ENCODE results near the gene FADS3. TPM values are rescaled to one million over a fixed set of nuclear protein-coding genes. Genes with fewer than 3 reads are reported as not detected.

The FADS3 gene
- total and polyA plus RNA-seq, 2 of the 13 experiments (the other 11 are each of a cell fraction or from before 2014, with no cell fraction given), result 13.4 to 23.2 TPM

- no peak for TF ChIP-seq SNAPC4 (CRISPR knock-in tag; IDR thresholded peaks at IDR 0.05)
- no peak for TF ChIP-seq BRCA1 (CRISPR knock-in tag; IDR thresholded peaks at IDR 0.05)
- no peak for TF ChIP-seq IKZF4 (CRISPR knock-in tag; IDR thresholded peaks at IDR 0.05; ENCODE audit: borderline replicate concordance, low read depth, not compliant biosample characterization)
- no peak for TF ChIP-seq ZNF329 (CRISPR knock-in tag; IDR thresholded peaks at IDR 0.05; ENCODE audit: low read depth)
- no peak for TF ChIP-seq ZNF549 (CRISPR knock-in tag; IDR thresholded peaks at IDR 0.05)
- TF ChIP-seq MNT (IDR thresholded peaks at IDR 0.05), result no peak
- no peak for TF ChIP-seq SMARCC2 (IDR thresholded peaks at IDR 0.05)
- peak; percentile 38; the same call in 1 of the 2 replicates for TF ChIP-seq ARID4A (CRISPR knock-in tag; IDR thresholded peaks at IDR 0.05; ENCODE audit: borderline replicate concordance)
- TF ChIP-seq ZMAT3 (CRISPR knock-in tag; conservative IDR thresholded peaks at IDR 0.05), result no peak
- TF ChIP-seq, protein P1, sequence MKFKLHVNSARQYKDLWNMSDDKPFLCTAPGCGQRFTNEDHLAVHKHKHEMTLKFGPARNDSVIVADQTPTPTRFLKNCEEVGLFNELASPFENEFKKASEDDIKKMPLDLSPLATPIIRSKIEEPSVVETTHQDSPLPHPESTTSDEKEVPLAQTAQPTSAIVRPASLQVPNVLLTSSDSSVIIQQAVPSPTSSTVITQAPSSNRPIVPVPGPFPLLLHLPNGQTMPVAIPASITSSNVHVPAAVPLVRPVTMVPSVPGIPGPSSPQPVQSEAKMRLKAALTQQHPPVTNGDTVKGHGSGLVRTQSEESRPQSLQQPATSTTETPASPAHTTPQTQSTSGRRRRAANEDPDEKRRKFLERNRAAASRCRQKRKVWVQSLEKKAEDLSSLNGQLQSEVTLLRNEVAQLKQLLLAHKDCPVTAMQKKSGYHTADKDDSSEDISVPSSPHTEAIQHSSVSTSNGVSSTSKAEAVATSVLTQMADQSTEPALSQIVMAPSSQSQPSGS (CRISPR knock-in tag; IDR thresholded peaks at IDR 0.05), result peak; percentile 35; the same call in 1 of the 2 replicates
- TF ChIP-seq, protein P2, sequence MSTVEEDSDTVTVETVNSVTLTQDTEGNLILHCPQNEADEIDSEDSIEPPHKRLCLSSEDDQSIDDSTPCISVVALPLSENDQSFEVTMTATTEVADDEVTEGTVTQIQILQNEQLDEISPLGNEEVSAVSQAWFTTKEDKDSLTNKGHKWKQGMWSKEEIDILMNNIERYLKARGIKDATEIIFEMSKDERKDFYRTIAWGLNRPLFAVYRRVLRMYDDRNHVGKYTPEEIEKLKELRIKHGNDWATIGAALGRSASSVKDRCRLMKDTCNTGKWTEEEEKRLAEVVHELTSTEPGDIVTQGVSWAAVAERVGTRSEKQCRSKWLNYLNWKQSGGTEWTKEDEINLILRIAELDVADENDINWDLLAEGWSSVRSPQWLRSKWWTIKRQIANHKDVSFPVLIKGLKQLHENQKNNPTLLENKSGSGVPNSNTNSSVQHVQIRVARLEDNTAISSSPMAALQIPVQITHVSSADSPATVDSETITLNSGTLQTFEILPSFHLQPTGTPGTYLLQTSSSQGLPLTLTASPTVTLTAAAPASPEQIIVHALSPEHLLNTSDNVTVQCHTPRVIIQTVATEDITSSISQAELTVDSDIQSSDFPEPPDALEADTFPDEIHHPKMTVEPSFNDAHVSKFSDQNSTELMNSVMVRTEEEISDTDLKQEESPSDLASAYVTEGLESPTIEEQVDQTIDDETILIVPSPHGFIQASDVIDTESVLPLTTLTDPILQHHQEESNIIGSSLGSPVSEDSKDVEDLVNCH (CRISPR knock-in tag; IDR thresholded peaks at IDR 0.05), result no peak
- TF ChIP-seq BORCS8-MEF2B (CRISPR knock-in tag; IDR thresholded peaks at IDR 0.05), result no peak; the same call in 1 of the 2 replicates
- no peak for TF ChIP-seq ZNF10 (CRISPR knock-in tag; IDR thresholded peaks at IDR 0.05; ENCODE audit: borderline replicate concordance, low read depth)
Measured at GRCh38 chr11:61899146-61899841, 7.9 kb upstream of the FADS3 start (continued).
